ENCODE data around the gene AIM2. TPM values are rescaled to one million over a fixed set of nuclear protein-coding genes. Genes with fewer than 3 reads are reported as not detected.

Gene AIM2
- total RNA-seq, 1 experiment from 2014 or later: 5.3 TPM

GRCh38 chr1:159015440-159015909 lies 61.1 kb downstream of the AIM2 start:
- DNase-seq (ENCODE audit: low read depth): peak; percentile 76

GRCh38 chr1:159014851-159015250 lies 61.7 kb downstream of the AIM2 start:
- DNase-seq (ENCODE audit: low read depth): no peak

GRCh38 chr1:159014003-159014571 lies 62.5 kb downstream of the AIM2 start:
- DNase-seq (ENCODE audit: low read depth): no peak

- DNase-seq (ENCODE audit: low read depth): no peak
Measured at GRCh38 chr1:159012495-159012894, 64.1 kb downstream of the AIM2 start.

Other genes with a start within 250 kb of the AIM2 start
- gene MNDA, start 245.4 kb downstream of the AIM2 start, total RNA-seq (2014; rRNA removed; shearing (Covaris generic)): not detected in 2 replicates
- not detected in 2 replicates for gene PYHIN1, start 145.2 kb downstream of the AIM2 start, total RNA-seq (2014; rRNA removed; shearing (Covaris generic))
- gene IFI16, start 66.9 kb downstream of the AIM2 start, total RNA-seq (2014; rRNA removed; shearing (Covaris generic)): 23.7 and 24.5 TPM in 2 replicates
- 0.57 and 0.80 TPM in 2 replicates for gene CADM3, start 94.8 kb upstream of the AIM2 start, total RNA-seq (2014; rRNA removed; shearing (Covaris generic))
- gene ACKR1, start 128.1 kb upstream of the AIM2 start, total RNA-seq (2014; rRNA removed; shearing (Covaris generic)): not detected in 2 replicates
- not detected in 2 replicates for gene FCER1A, start 225.6 kb upstream of the AIM2 start, total RNA-seq (2014; rRNA removed; shearing (Covaris generic))